GM21717 (cell line): ENCODE results near the gene MYZAP.

ENCODE experiments used
- ATAC-seq: cut with Tn5 transposase; IDR thresholded peaks from one replicate; pipeline ENCODE4 v1.9.1; 2021; ENCODE audit warnings: mild to moderate bottlenecking, moderate library complexity; ENCODE audit not compliant: unreplicated experiment

MYZAP gene

GRCh38 chr15:57591822-57592367 is at the start of gene MYZAP:
TSS of gene MYZAP (plus strand) at chr15:57591904. CDS start at chr15:57592035, 131 bp downstream.
- ATAC-seq, result no peak

GRCh38 chr15:57542505-57542817 is 49.2 kb upstream of the MYZAP start:
- no peak for ATAC-seq

GRCh38 chr15:57544848-57545480 is 46.7 kb upstream of the MYZAP start:
- no peak for ATAC-seq

GRCh38 chr15:57545995-57546394 is 45.7 kb upstream of the MYZAP start:
- no peak for ATAC-seq

- no peak for ATAC-seq
These were observed 44.4 kb upstream of the MYZAP start for GRCh38 chr15:57547243-57547755.

GRCh38 chr15:57548351-57548750 is 43.4 kb upstream of the MYZAP start:
- ATAC-seq, result no peak

- no peak for ATAC-seq
These were observed 42.9 kb upstream of the MYZAP start for GRCh38 chr15:57548835-57549234.

GRCh38 chr15:57549935-57550334 is 41.8 kb upstream of the MYZAP start:
- ATAC-seq, result no peak

- ATAC-seq, result no peak
These were observed 41.1 kb upstream of the MYZAP start for GRCh38 chr15:57550640-57551039.

- no peak for ATAC-seq
These were observed 39.7 kb upstream of the MYZAP start for GRCh38 chr15:57551715-57552677.

GRCh38 chr15:57552678-57553334 is 38.9 kb upstream of the MYZAP start:
- no peak for ATAC-seq

GRCh38 chr15:57553526-57553925 is 38.2 kb upstream of the MYZAP start:
- no peak for ATAC-seq

GRCh38 chr15:57554063-57554811 is 37.5 kb upstream of the MYZAP start:
- ATAC-seq, result no peak

GRCh38 chr15:57554812-57555179 is 36.9 kb upstream of the MYZAP start:
- ATAC-seq, result no peak

- ATAC-seq, result no peak
These were observed 36.4 kb upstream of the MYZAP start for GRCh38 chr15:57555270-57555669.

GRCh38 chr15:57556040-57556439 is 35.7 kb upstream of the MYZAP start:
- no peak for ATAC-seq

- ATAC-seq, result no peak
These were observed 34.4 kb upstream of the MYZAP start for GRCh38 chr15:57557267-57557666.

- no peak for ATAC-seq
These were observed 33.9 kb upstream of the MYZAP start for GRCh38 chr15:57557810-57558209.

- ATAC-seq, result no peak
These were observed 31.8 kb upstream of the MYZAP start for GRCh38 chr15:57559875-57560274.

GRCh38 chr15:57561041-57561711 is 30.5 kb upstream of the MYZAP start:
- ATAC-seq, result peak; percentile 76
